Stimulated activated naive CD8-positive, alpha-beta T cell treated with anti-CD3 and anti-CD28 coated beads, Interleukin-15, Interleukin-2, amounts not matched to agents 100 ng/mL and 50 ng/mL, for 24 hours (primary cell): ENCODE results near the gene TPRN.

ENCODE experiments used
- H3K27ac Mint-ChIP-seq: one replicate; pipeline ENCODE4 v1.8.0; 2021; ENCODE audit warnings: mild to moderate bottlenecking, mixed read lengths
- H3K27me3 Mint-ChIP-seq: one replicate; pipeline ENCODE4 v1.8.0; 2021; ENCODE audit warnings: mixed read lengths
- H3K36me3 Mint-ChIP-seq: one replicate; pipeline ENCODE4 v1.8.0; 2021; ENCODE audit warnings: low read depth, mixed read lengths
- H3K4me1 Mint-ChIP-seq: one replicate; pipeline ENCODE4 v1.8.0; 2021; ENCODE audit warnings: low read depth, mixed read lengths
- H3K4me3 Mint-ChIP-seq: one replicate; pipeline ENCODE4 v1.8.0; 2021; ENCODE audit warnings: mild to moderate bottlenecking, mixed read lengths
- H3K9me3 Mint-ChIP-seq: one replicate; pipeline ENCODE4 v1.8.0; 2021; ENCODE audit warnings: mixed read lengths

The TPRN gene

DNA sequence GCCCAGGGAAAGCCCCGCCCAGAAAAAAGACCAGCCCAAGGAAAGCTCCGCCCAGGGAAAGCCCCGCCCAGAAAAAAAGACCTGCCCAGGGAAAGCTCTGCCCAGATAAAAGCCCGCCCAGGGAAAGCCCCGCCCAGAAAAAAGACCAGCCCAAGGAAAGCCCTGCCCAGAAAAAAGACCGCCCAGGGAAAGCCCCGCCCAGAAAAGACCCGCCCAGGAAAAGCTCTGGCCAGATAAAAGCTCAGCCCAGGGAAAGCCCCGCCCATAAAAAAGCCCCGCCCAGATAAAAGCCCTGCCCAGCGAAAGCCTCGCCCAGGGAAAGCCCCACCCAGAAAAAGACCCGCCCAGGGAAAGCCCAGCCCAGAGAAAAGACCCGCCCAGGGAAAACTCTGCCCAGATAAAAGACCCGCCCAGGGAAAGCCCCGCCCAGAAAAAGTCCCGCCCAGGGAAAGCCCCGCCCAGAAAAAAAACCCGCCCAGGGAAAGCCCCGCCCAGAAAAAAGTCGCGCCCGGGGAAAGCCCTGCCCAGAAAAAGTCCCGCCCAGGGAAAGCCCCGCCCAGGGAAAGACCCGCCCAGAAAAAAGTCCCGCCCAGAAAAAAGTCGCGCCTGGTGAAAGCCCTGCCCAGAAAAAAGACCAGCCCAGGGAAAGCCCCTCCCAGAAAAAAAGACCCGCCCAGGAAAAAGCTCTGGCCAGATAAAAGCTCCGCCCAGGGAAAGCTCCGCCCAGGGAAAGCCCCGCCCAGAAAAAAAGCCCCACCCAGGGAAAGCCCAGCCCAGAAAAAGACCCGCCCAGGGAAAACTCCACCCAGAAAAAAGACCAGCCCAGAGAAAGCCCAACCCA, 49.7 kb downstream of the TPRN start:
- Mint-ChIP-seq H3K27ac (no peak overlapping the region), H3K27me3 (peaks cover 11% of the 10 kb centered on the region), H3K4me3 (no peak overlapping the region), H3K9me3 (no peaks in the 10 kb centered on the region), H3K4me1 (peaks cover 14% of the 10 kb centered on the region), H3K36me3 (no peaks in the 10 kb centered on the region)

DNA sequence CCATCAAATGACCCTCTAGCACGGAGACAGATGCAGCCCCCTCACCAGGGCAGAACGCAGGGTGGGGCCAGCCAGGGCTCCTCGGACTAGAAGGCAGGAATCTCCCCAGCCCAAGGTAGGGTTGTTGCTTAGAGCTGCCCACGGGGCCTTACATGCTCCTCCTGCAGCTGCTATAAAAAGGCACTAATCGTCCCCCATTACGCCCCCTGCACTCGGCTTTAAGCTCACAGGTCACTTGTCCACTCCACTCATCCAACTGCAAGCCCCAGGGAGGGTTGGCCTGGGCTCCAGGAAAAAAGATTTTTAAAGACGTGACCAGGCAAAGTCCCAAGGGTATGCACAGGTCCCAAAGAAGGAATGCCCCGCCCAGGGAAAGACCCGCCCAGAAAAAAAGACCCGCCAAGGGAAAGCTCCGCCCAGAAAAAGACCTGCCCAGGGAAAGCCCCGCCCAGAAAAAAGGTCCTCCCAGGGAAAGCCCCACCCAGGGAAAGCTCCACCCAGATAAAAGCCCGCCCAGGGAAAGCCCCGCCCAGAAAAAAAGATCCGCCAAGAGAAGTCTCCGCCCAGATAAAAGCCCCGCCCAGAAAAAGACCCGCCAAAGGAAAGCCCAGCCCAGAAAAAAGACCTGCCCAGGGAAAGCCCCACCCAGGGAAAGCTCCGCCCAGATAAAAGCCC, 50.5 kb downstream of the TPRN start:
- Mint-ChIP-seq H3K4me3 (no peak overlapping the region), H3K9me3 (no peaks in the 10 kb centered on the region), H3K4me1 (peaks cover 14% of the 10 kb centered on the region), H3K27ac (no peak overlapping the region), H3K36me3 (no peaks in the 10 kb centered on the region), H3K27me3 (peaks cover 8% of the 10 kb centered on the region)

DNA sequence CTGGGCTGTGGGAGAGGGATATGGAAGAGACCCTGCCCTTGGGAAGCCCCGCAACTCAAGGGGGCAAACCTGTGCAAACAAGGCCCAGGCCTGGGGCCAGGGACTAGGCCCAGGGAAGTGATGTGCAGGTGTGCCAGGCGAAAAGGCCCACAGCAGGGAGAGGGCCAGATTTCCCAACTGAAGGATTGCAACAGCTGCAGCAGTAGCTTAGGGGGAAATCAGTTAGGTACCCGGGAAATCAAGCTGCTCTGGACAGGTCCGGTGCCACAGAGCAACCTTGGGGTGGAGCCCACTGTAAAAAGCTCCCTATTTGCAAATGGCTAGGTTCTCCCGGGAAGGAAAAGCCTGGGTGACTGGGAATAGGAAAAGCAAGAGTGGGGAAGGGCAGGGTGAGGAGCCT, 51.2 kb downstream of the TPRN start:
- Mint-ChIP-seq H3K27me3 (peaks cover 3% of the 10 kb centered on the region), H3K4me3 (no peak overlapping the region), H3K4me1 (peaks cover 14% of the 10 kb centered on the region), H3K27ac (no peak overlapping the region), H3K9me3 (no peaks in the 10 kb centered on the region), H3K36me3 (no peaks in the 10 kb centered on the region)

DNA sequence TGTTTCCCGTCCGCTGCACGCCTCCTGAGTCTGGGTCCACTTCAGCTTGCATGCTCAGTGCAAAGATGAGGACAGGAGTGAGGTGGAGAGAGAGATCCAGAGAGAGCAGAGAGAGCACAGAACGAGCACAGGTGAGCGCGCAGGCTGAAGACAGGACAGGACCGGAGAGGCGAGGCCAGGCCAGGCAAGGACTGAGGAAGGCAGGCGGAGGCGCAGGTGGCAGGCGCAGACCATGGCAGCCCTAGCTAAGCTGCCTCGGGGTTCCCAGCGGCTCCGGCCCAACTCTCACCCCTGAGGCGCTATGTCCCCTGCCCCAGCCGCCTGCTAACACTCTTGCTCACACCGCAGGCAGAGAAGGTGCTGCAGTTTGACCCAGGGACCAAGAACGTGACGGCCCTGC, 51.9 kb downstream of the TPRN start:
- no peak overlapping the region for H3K27ac Mint-ChIP-seq
- peaks cover 8% of the 10 kb centered on the region for H3K27me3 Mint-ChIP-seq
- H3K36me3 Mint-ChIP-seq = no peaks in the 10 kb centered on the region
- H3K4me1 Mint-ChIP-seq = peaks cover 14% of the 10 kb centered on the region
- no peaks in the 10 kb centered on the region for H3K9me3 Mint-ChIP-seq
- no peak overlapping the region for H3K4me3 Mint-ChIP-seq

DNA sequence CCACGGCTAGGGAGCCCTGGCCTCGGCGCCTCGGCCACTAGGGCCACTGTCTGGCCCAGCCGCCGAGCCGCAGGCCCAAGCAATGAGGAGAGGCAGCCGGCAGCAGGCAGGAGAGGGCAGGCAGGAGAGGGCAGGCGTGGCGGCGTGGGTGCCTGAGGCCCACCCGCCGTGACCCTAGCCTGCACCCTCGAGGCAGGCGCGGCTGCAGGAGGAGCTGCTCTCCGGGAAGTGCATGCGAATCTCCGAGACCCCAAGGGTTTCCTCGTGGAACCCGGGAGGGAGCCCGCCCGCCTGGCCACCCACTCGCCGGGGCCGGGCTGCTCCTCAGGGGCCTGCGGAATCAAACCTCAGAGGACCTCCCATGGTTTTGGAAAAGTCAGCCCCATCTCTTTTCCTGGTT, 52.3 kb downstream of the TPRN start:
- H3K4me3 Mint-ChIP-seq = no peak overlapping the region
- H3K36me3 Mint-ChIP-seq = no peaks in the 10 kb centered on the region
- peaks cover 10% of the 10 kb centered on the region for H3K27me3 Mint-ChIP-seq
- H3K4me1 Mint-ChIP-seq = peaks cover 14% of the 10 kb centered on the region
- no peak overlapping the region for H3K27ac Mint-ChIP-seq
- H3K9me3 Mint-ChIP-seq = no peaks in the 10 kb centered on the region

DNA sequence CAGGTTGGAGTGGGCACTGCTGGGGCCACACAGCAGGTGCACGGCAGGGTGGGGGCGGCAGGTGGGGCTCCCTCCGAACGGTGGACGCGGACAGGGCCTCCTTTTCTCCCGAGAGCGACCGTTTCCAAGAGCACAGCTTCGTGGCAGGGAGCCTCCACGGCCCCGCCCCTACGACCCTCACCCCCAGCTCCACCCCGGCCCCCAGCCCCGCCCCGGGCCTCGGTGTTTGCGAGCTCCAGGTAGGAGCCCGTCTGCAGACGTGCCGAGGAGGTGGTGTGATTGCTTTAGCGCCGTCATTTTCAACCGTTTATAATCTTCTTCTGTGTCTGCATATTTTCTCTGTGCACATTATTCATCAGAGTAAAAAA, 52.8 kb downstream of the TPRN start:
- peaks cover 14% of the 10 kb centered on the region for H3K4me1 Mint-ChIP-seq
- peaks cover 10% of the 10 kb centered on the region for H3K27me3 Mint-ChIP-seq
- no peak overlapping the region for H3K4me3 Mint-ChIP-seq
- no peaks in the 10 kb centered on the region for H3K9me3 Mint-ChIP-seq
- H3K36me3 Mint-ChIP-seq = no peaks in the 10 kb centered on the region
- H3K27ac Mint-ChIP-seq = no peak overlapping the region

DNA sequence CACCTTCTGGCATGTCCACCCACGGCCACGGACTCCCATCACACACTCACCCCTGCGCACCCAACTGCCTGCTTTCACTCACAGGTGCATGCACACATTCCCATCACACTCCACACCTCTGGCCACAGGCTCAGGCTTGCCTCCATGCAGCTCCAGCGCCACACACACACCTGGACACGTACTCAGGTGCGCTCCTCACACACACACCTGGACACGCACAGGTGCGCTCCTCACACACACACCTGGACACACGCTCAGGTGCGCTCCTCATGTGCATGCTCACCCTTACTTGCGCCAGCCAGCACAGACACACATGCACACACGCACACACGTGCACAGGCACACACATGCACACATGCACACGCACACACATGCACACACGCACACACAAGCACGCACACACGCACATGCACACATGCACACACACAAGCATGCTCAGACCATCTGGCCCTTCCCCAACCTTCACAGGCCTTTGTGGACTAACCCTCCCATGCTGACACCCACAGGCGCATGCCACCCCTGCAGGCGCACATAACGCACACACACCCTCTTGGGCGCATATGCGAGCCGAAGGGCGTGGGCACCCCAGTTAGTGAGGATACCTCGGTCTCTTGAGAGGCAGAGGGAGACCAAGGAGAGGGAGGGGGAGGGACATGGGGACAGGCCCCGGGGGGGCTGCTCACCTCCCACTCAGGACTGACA, 53.3 kb downstream of the TPRN start:
- H3K27me3 Mint-ChIP-seq = peaks cover 14% of the 10 kb centered on the region
- H3K27ac Mint-ChIP-seq = no peak overlapping the region
- no peak overlapping the region for H3K4me3 Mint-ChIP-seq
- no peaks in the 10 kb centered on the region for H3K36me3 Mint-ChIP-seq
- H3K4me1 Mint-ChIP-seq = peaks cover 14% of the 10 kb centered on the region
- no peaks in the 10 kb centered on the region for H3K9me3 Mint-ChIP-seq

DNA sequence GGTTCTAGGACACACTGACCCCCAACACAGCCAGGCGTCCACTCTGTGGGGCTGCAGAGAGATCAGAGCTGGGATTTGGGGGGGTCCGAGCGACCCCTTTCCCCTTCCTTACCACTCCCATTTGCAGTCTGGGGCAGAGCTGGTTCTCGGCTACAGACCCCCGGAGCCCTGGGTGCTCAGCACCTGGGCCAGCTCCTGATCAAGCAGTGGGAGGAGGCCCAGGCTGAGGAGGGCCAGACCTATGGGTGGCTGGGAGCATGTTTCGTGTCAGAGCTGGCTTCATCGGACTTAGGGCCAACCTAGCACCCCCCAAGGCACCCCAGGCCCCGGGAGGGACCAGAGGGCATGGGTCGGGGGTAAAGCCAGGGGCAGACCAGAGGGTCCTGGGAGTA, 54.0 kb downstream of the TPRN start:
- Mint-ChIP-seq H3K4me1 (peaks cover 10% of the 10 kb centered on the region), H3K4me3 (no peak overlapping the region), H3K36me3 (no peaks in the 10 kb centered on the region), H3K9me3 (no peaks in the 10 kb centered on the region), H3K27ac (no peak overlapping the region), H3K27me3 (peaks cover 20% of the 10 kb centered on the region)

DNA sequence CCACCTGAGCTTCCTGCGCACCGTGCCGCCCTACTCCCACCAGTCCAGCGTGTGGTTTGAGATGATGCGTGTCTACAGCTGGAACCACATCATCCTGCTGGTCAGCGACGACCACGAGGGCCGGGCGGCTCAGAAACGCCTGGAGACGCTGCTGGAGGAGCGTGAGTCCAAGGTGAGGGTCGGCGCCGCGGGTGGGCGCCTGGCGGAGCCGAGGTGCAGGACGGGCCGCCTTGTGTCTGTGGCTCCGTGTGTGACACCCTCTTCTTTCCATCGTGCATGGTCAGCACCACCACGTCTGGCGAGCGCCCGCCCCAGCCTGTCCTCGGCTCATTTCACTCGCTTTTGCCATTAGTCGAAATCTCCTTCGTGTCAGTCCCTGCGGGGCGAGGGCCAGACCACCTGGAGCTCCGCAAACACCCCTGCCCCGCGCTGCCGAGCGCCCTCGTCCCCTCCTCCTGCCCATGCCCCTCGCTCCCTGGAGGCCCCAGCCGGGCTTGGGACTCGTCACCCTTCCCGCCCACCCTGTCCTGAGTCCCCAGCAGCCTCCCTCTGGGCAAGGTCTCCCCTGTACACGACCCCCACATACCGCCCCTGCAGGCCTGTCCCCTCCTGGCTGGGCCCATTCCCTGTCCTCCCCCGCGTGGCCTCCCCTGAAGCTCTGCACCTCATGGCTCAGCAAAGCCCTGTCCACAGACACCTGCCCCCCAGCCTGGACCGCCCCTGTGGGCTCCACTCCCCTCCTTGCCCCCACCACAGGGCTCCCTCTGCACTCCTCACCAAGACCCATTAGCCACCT, 54.6 kb downstream of the TPRN start:
- no peaks in the 10 kb centered on the region for H3K9me3 Mint-ChIP-seq
- H3K36me3 Mint-ChIP-seq = no peaks in the 10 kb centered on the region
- peaks cover 22% of the 10 kb centered on the region for H3K27me3 Mint-ChIP-seq
- no peak overlapping the region for H3K27ac Mint-ChIP-seq
- H3K4me3 Mint-ChIP-seq = no peak overlapping the region
- H3K4me1 Mint-ChIP-seq = peaks cover 6% of the 10 kb centered on the region

DNA sequence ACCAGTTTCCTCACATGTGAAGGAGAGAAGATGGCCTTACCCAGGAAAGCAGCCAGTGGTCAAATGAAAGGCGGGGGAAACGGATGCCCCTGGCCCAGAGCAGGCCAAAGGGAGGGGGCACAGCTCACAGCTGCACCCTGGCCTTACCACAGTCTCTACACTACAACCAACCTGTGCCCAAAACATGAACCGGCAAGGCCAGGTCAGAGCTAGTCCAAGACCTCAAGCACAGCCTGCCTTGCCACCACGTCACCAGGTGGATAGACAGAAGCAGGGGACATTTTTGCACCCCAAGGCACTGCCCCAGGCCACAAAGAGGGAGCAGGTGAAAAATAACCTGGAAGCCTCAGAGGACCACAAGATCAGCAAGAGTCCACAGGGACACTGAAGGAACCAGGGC, 57.1 kb downstream of the TPRN start:
- Mint-ChIP-seq H3K27ac (no peak overlapping the region), H3K4me1 (peaks cover 2% of the 10 kb centered on the region), H3K36me3 (no peaks in the 10 kb centered on the region), H3K27me3 (peaks cover 38% of the 10 kb centered on the region), H3K4me3 (no peak overlapping the region), H3K9me3 (no peaks in the 10 kb centered on the region)

DNA sequence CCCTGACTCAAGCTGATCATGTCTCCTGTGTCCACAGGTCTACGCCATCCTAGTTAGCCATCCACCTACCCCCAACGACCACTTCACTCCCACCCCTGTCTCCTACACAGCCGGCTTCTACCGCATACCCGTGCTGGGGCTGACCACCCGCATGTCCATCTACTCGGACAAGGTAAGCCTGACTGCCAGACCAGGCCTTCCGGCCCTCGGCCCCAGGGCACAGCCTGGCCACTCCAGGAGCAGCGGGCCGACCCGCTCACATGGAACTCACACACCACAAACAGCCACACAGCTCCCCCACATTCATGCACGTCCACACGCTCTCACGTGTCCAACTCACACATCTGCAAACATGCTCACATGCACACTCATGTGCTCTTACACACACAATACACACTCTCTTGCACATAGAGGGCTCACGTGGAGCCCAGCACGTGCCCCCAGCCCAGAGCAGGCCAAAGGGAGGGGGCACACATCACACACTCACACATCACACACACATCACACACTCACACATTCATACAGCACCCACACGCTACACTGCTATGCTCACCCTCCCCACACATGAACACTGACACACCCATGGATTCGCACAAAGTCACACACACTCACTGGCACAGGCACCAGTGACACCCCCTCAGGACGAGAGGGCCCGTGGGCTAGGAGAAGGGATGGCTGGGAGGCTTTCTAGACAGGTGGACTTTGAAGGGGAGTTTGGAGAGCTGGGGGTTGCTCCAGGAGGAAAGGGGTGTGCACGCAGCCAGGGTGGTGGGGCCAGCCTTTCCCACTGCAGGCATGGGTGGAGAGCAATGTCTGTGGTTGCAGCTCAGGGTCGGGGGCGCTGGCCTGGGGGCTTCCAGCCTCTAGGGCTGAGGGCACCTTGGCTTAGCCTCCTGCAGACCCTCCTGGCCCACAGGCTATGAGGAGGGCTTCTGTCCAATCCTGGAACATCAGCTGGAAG, 58.3 kb downstream of the TPRN start:
- peaks cover 47% of the 10 kb centered on the region for H3K27me3 Mint-ChIP-seq
- no peaks in the 10 kb centered on the region for H3K9me3 Mint-ChIP-seq
- H3K4me3 Mint-ChIP-seq = no peak overlapping the region
- H3K36me3 Mint-ChIP-seq = no peaks in the 10 kb centered on the region
- peaks cover 2% of the 10 kb centered on the region for H3K4me1 Mint-ChIP-seq
- no peak overlapping the region for H3K27ac Mint-ChIP-seq
